GM18873 (cell line): Measurements from ENCODE around the gene PLCB3.
A peak's percentile ranks its signal among the peaks of the same experiment; 100 is the strongest.

Experiments
- ATAC-seq: cut with Tn5 transposase; IDR thresholded peaks from one replicate; pipeline ENCODE4 v1.9.1; 2021; ENCODE audit warnings: mild to moderate bottlenecking, moderate library complexity, moderate number of reproducible peaks; ENCODE audit not compliant: unreplicated experiment, low FRiP score

The PLCB3 gene

GRCh38 chr11:64263021-64263946 is 12.0 kb downstream of the PLCB3 start:
- ATAC-seq = no peak

- ATAC-seq = no peak
Measured at GRCh38 chr11:64263947-64264317, 12.6 kb downstream of the PLCB3 start.

DNA sequence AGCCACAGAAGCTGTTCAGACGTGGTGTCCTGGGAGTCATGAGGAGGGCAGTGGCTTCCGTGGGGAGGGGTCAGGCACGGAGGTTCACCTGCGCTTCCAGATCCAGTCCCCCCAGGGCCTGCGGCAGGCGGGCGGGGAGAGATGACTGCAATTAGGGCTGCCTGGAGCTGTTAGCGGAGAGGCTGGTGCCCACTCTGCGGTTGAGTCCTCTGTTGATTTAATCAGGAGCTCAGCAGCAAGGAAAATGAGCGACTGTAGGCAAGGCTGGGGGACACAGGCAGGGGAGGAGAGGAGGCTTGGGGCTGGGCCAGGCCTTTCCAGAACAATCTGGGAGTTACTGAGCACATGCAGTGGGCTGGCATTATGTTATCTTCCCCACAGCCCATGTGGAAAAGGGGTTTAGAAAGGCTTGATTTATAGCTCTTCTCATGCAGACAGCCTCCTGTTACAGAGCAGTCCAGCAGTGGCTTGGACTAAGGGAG is 13.1 kb downstream of the PLCB3 start:
- ATAC-seq = no peak

DNA sequence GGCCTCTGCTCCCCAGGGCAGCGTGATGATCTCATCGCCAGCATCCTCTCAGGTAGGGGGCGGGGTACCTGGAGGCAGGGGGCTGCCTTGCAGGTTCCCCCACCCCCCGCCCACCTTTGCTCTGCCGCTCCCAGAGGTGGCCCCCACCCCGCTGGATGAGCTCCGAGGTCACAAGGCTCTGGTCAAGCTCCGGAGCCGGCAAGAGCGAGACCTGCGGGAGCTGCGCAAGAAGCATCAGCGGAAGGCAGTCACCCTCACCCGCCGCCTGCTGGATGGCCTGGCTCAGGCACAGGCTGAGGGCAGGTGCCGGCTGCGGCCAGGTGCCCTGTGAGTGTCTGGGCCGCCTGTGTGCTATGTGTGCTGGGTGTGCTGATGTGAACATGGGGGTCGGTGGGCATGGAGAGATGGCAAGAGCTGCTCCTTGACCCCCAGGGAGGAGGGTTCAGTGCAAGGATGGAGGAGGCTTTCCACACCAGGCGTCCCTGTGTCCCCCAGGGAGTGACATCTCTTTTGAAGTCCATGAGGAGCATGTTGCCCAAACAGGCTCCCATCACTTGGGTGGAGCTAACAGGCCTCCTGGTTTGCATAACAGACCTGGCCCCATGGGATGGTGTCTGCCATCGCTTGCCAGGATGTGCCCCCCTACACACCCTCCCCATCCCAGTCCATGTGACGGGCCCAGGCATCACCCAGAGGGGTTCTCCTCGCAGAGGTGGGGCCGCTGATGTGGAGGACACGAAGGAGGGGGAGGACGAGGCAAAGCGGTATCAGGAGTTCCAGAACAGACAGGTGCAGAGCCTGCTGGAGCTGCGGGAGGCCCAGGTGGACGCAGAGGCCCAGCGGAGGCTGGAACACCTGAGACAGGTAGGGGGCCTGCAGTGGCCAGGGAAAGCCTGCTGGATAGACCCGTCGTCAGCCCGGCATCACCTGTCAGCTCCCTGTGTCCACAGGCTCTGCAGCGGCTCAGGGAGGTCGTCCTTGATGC is 14.1 kb downstream of the PLCB3 start:
- no peak for ATAC-seq

- no peak for ATAC-seq
Measured at GRCh38 chr11:64266339-64266738, 15.0 kb downstream of the PLCB3 start.

- no peak for ATAC-seq
Measured at GRCh38 chr11:64267207-64267945, 16.0 kb downstream of the PLCB3 start.

DNA sequence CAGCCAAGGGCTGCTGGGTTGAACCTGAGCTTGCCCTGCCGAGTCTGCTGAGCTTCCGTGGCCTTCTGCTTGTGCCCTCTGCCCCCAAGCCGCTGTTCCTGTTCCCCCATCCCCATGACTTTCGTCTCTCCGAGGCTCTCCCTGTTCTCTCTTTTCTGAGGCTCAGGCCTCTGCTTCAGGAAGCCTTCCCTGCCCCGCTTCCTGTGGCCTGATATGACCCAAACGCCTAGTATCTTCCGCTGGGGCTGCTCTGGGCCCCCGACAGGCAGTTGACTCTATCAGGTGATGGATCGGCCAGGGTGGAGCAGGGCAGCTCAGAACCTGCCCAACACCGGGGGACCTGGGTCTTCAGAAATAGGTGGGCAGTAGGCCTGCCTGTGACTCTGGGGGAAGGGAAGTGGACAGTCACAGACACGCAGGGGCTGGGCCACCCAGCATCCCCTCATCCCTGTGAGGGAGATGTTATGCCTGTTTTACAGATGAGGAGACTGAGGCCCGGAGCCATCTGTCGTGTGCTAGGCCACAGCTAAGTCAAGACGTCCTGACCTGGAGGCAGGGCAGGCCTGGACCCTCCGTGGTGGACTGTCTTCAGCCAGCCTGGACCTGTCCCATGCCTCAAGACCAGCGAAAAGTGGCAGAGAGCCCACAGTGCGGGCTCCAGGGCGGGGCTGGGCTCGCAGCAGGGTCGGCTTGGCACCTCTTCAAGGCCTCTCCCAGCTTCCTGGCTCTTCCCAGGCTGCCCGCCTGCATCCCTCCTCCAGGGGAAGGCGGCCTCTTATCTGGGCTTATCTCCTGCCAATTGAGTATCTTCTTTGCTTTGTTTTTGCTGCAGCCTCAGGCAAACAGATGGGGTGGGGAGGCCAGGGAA is 16.9 kb downstream of the PLCB3 start:
- no peak for ATAC-seq

DNA sequence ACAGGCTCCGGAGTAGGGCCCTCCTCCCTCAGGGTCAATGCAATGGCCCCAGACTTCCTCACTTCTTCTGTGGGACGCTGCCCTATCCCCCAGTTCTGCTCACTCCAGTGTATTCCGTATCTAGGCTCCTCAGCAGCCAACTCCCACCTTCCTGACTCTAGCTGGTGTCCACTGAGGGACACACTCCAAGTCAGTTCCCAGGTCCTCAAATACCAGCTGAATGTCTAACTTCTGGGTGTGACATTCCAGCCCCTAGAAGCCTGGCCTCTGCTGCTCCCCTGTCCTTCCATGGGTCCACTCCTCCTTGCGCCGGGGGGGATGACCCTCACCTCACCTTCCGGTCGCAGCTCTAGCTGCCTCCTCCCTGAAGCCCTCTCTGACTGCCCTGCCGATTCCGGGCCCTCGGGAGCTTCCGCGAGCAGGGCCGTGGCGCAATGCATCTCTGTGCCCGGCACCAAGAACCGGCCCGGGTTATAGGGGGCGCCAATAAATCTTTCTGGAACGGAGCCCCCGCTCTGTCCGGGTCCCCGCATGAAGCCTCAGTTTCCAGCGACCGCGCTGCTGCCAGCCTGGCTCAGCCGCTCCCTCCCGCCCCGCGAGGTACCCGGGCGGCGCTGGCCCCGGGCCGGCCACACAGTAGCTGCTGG is 17.7 kb downstream of the PLCB3 start:
- ATAC-seq = peak; percentile 3

GRCh38 chr11:64269540-64270220 is 18.4 kb downstream of the PLCB3 start:
- peak; percentile 71 for ATAC-seq

DNA sequence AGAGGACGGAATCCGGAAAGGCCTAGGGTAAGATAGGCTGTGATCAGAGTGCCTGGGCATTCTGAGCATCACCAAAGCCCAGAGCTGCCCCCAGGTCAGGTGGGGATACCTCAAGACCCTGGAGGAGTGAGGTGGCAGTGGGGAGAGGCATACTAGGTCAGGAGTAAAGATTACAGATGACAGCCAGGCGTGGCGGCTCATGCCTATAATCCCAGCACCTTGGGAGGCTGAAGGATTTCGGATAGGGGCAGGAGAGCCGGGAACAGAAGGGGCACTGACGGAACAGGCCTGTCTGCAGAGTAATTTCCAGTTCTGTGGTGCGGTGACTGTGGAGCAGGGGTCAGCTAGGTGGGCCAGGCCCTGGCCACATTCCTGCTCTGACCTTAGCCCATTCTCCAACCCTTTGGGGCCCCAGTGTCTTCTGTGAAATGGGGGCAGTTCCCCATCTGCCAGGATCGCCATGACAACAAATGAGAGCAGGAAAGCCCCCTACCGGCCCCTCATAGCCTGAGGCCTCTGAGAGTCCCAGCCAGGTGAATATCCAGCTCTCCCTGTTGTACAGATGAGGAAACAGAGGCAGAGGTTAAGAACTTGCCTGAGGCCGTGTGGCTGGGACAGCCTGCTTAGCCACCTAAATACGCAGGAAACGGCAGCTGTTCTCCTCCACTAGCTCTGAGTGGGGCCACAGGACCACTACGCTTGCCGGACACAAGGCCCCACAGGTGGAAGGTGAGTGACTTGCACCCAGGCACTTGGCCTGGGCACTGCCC is 23.9 kb downstream of the PLCB3 start:
- no peak for ATAC-seq

- ATAC-seq = no peak
Measured at GRCh38 chr11:64275841-64276240, 24.5 kb downstream of the PLCB3 start.

DNA sequence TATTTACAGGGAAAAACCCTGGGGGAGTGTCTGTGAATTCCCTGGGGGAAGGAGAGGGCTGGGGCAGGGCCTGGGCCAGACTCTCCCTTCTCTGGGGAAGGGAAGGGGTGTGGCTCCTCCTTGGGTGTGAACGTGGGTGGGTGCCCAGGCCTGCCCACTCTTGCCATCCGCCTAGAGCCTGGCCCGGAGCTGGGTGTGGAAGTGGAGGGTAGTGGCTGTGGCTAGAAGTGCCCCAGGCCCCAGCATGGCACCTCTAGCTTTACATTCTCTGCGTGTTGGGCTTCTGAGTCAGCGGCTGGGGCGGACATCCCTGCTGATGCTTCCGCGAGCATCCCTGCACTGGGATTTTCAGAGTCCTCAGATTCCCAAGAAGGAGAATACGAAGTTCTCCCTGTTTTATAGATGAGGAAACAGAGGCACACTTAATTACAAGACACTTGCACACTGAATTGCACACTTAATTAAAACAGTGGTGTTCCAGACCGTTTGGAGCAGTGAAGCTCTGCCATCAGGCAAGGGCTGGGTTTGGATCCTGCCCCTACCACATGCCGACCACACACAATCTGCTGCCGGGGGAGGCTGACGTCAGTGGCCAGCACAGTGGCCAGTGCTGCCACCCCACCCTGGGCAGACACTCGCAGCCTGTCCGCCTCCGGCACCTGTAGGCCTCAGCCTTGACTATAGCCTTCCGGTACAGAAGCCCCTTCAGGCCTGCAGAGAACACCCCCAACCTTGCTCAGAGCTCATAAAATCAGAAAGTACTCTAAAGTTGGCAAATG is 25.5 kb downstream of the PLCB3 start:
- no peak for ATAC-seq

GRCh38 chr11:64278576-64279190 is 27.4 kb downstream of the PLCB3 start:
- ATAC-seq = no peak

DNA sequence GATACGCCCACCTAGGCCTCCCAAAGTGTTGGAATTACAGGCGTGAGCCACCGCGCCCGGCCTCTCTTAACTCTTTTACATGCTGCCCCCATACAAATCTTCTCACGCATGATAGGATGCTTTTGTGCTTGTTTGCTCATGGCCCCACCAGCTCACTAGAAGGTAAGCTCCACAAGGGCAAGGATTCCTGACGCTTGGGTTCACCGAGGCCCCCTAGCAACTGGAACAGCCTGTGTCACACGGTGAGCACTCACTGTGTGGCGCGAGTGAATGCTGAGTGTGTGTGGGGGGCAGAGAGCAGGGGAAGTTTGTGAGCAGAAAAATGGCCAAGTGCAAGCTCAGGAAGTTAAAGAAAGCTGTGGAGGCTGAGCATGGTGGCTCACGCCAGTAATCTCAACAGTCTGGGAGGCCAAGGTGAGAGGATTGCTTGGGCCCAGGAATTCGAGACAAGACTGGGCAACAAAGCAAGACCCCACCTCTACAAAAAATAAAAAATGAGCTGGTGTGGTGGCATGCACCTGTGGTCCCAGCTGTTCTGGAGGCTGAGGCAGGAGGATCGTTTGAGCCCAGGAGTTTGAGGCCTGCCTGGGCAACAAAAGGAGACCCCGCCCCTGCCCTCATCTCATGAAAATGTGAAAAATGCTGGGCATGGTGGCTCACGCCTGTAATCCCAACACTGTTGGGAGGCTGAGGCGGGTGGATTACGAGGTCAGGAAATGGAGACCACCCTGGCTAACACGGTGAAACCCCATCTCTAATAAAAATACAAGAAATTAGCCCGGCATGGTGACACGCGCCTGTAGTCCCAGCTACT is 30.8 kb downstream of the PLCB3 start:
- ATAC-seq = no peak

GRCh38 chr11:64283092-64283491 is 31.8 kb downstream of the PLCB3 start:
- ATAC-seq = no peak
